AML-193 (cell line): Measurements from ENCODE around the gene FBXO10.
"Not testable (repeated sequence)": the region's sequence is repeated elsewhere in the genome, so short reads cannot be mapped to it uniquely, and the experiment has no call there.

Experiments
- DNase-seq, 2 experiments: peaks; one replicate each; lab custom pipeline; 2025; lab: John Stamatoyannopoulos, UW

The FBXO10 gene

GRCh38 chr9:37511016-37512010, 64.9 kb downstream of the FBXO10 start:
- DNase-seq, result no peak

GRCh38 chr9:37510053-37510452, 66.1 kb downstream of the FBXO10 start:
- DNase-seq, result not testable (repeated sequence)

GRCh38 chr9:37509536-37509935, 66.6 kb downstream of the FBXO10 start:
- no peak for DNase-seq

- no peak for DNase-seq
Measured at GRCh38 chr9:37508834-37509206, 67.4 kb downstream of the FBXO10 start.

GRCh38 chr9:37508135-37508833, 67.9 kb downstream of the FBXO10 start:
- DNase-seq, result no peak

- no peak for DNase-seq
Measured at GRCh38 chr9:37507566-37508134, 68.5 kb downstream of the FBXO10 start.

GRCh38 chr9:37504605-37505004, 71.6 kb downstream of the FBXO10 start:
- no peak for DNase-seq

GRCh38 chr9:37503736-37504135, 72.4 kb downstream of the FBXO10 start:
- no peak for DNase-seq

- no peak for DNase-seq
Measured at GRCh38 chr9:37501957-37502596, 74.1 kb downstream of the FBXO10 start.

- no peak for DNase-seq
Measured at GRCh38 chr9:37499297-37499696, 76.9 kb downstream of the FBXO10 start.

- DNase-seq, result no peak
Measured at GRCh38 chr9:37498457-37498856, 77.7 kb downstream of the FBXO10 start.

GRCh38 chr9:37497320-37497719, 78.9 kb downstream of the FBXO10 start:
- DNase-seq, result no peak

GRCh38 chr9:37496020-37496419, 80.2 kb downstream of the FBXO10 start:
- no peak for DNase-seq

GRCh38 chr9:37495571-37495970, 80.6 kb downstream of the FBXO10 start:
- no peak for DNase-seq

GRCh38 chr9:37491939-37492338, 84.2 kb downstream of the FBXO10 start:
- no peak for DNase-seq

GRCh38 chr9:37486616-37487548, 89.3 kb downstream of the FBXO10 start:
- DNase-seq, result peak in 1 of 2 experiments; percentile 15

GRCh38 chr9:37486256-37486615, 89.9 kb downstream of the FBXO10 start:
- DNase-seq, result no peak

- peak; percentile 87 to 90 for DNase-seq
Measured at GRCh38 chr9:37485389-37486255, 90.6 kb downstream of the FBXO10 start, which contains the start of gene POLR1E. POLR1E (plus strand) TSS chr9:37485948; CDS start chr9:37486048, 100 bp downstream.

GRCh38 chr9:37480759-37481158, 95.4 kb downstream of the FBXO10 start:
- no peak for DNase-seq
